B cell (primary cell): ENCODE data around the gene MCHR2. TPM values are rescaled to one million over a fixed set of nuclear protein-coding genes. Genes with fewer than 3 reads are reported as not detected.

Experiments
- ATAC-seq: fragments of 200-7000 bp; cut with Tn5 transposase; one replicate; pipeline ENCODE4 v1.10.0; 2021; ENCODE audit warnings: low read depth, mild to moderate bottlenecking, moderate number of reproducible peaks, moderate library complexity
- CTCF ChIA-PET: fragments of 350-600 bp; sonication (Branson Sonifier 250); formaldehyde crosslinking; loops from one replicate; lab custom pipeline; 2021; ENCODE audit warnings: antibody characterized with exemption, inconsistent platforms; lab: Charles Lee
- POLR2A ChIA-PET: fragments of 350-600 bp; sonication (Branson Sonifier 250); formaldehyde crosslinking; loops from one replicate; lab custom pipeline; 2021; ENCODE audit warnings: antibody characterized with exemption; lab: Charles Lee
- DNase-seq: peaks from one replicate; pipeline ENCODE4 v3.0.0; 2013
- H2AFZ ChIP-seq: 2 replicates; pipeline ENCODE4 v1.6.1; 2012; ENCODE audit warnings: mild to moderate bottlenecking, low read depth, low read length; ENCODE audit not compliant: insufficient read depth, poor library complexity, severe bottlenecking
- H3K27ac ChIP-seq, 2 donors: 1 replicate in 1 of 2; 2 replicates in 1 of 2; pipeline ENCODE4 v1.5.1; 2012 to 2013; ENCODE audit warnings: low read length in 2 of 2, mild to moderate bottlenecking in 2 of 2, moderate library complexity in 1 of 2
- H3K27me3 ChIP-seq, 4 experiments: fragments of 200-600 bp in 1 of 4; sonication (generic) in 1 of 4; replicated peaks in 1 of 4; 1 replicate in 2 of 4; 2 replicates in 2 of 4; pipeline versions ENCODE4 v1.6.1 to v1.7.0; 2013 to 2016; ENCODE audit warnings: low read length in 3 of 4, mild to moderate bottlenecking in 2 of 4, mixed read lengths in 1 of 4, moderate library complexity in 1 of 4; ENCODE audit not compliant: insufficient read depth in 4 of 4, control insufficient read depth in 3 of 4; ENCODE audit errors: control extremely low read depth in 1 of 4
- H3K36me3 ChIP-seq, 2 experiments: replicated peaks in 1 of 2; 1 replicate in 1 of 2; 2 replicates in 1 of 2; pipeline versions ENCODE4 v1.6.1 to v1.7.1; 2013; ENCODE audit warnings: low read length in 1 of 2; ENCODE audit not compliant: insufficient read depth in 2 of 2, control insufficient read depth in 1 of 2; ENCODE audit errors: control extremely low read depth in 1 of 2, extremely low read depth in 1 of 2
- H3K4me1 ChIP-seq, 2 donors: fragments of 200-600 bp in 1 of 2; sonication (generic) in 1 of 2; 1 replicate in 1 of 2; 2 replicates in 1 of 2; pipeline versions ENCODE4 v1.5.1 to v1.6.1; 2013 to 2017; ENCODE audit warnings: low read length in 2 of 2; ENCODE audit not compliant: control insufficient read depth in 2 of 2, insufficient read depth in 2 of 2
- H3K4me2 ChIP-seq: replicated peaks from 2 replicates; pipeline ENCODE3; 2012; ENCODE audit warnings: mild to moderate bottlenecking, low read depth, low read length; ENCODE audit not compliant: poor library complexity, severe bottlenecking
- H3K4me3 ChIP-seq, 5 experiments: fragments of 200-600 bp in 1 of 5; sonication (generic) in 1 of 5; 1 replicate in 3 of 5; 2 replicates in 2 of 5; pipeline versions ENCODE4 v1.5.1 to v1.7.0; 2011 to 2016; ENCODE audit warnings: low read length in 4 of 5, mild to moderate bottlenecking in 4 of 5, low read depth in 2 of 5, control low read depth in 1 of 5, moderate library complexity in 1 of 5; ENCODE audit not compliant: insufficient read depth in 1 of 5; ENCODE audit errors: control extremely low read depth in 1 of 5, extremely low read depth in 1 of 5
- H3K79me2 ChIP-seq: fragments of 200-600 bp; sonication (generic); one replicate; pipeline ENCODE4 v1.6.0; 2016; ENCODE audit warnings: low read length; ENCODE audit not compliant: control insufficient read depth, insufficient read depth
- H3K9ac ChIP-seq: fragments of 200-600 bp; sonication (generic); 2 replicates; pipeline ENCODE4 v1.6.1; 2017; ENCODE audit warnings: mild to moderate bottlenecking, low read length, moderate library complexity
- H3K9me3 ChIP-seq, 3 donors: one replicate each; pipeline versions ENCODE4 v1.6.1 to v1.7.1; 2013; ENCODE audit warnings: low read length in 2 of 3; ENCODE audit not compliant: control insufficient read depth in 2 of 3, insufficient read depth in 1 of 3; ENCODE audit errors: control extremely low read depth in 1 of 3
- H4K20me1 ChIP-seq: 2 replicates; pipeline ENCODE4 v1.6.0; 2012; ENCODE audit warnings: mild to moderate bottlenecking, low read length; ENCODE audit not compliant: insufficient read depth, control insufficient read depth, poor library complexity, severe bottlenecking
- H3K27ac Mint-ChIP-seq: one replicate; pipeline ENCODE4 v1.8.0; 2021; ENCODE audit warnings: mixed read lengths
- H3K27me3 Mint-ChIP-seq: one replicate; pipeline ENCODE4 v1.8.0; 2021; ENCODE audit warnings: mixed read lengths
- H3K4me1 Mint-ChIP-seq: one replicate; pipeline ENCODE4 v1.8.0; 2021; ENCODE audit warnings: mixed read lengths
- H3K4me3 Mint-ChIP-seq: one replicate; pipeline ENCODE4 v1.8.0; 2021; ENCODE audit warnings: mixed read lengths
- H3K9me3 Mint-ChIP-seq: one replicate; pipeline ENCODE4 v1.8.0; 2022; ENCODE audit warnings: mixed read lengths; ENCODE audit not compliant: insufficient read depth
- EZH2 ChIP-seq: IDR thresholded peaks from 2 replicates; pipeline ENCODE4 v1.6.1; 2012; ENCODE audit warnings: borderline replicate concordance, low read depth, mild to moderate bottlenecking, moderate library complexity, low read length; ENCODE audit not compliant: insufficient read depth, poor library complexity, severe bottlenecking
- WGBS: methylation state at CpG from one replicate; pipeline ENCODE4 v1.1.5; 2013; ENCODE audit warnings: missing lambda C conversion rate; ENCODE audit not compliant: insufficient coverage; 5-methylcytosine and 5-hydroxymethylcytosine counted together
- intact Hi-C: fragments of 100-400 bp; cut with micrococcal nuclease; formaldehyde crosslinking; loops from one replicate; pipeline ENCODE4 v1.10.0; 2022
- polyA plus RNA-seq: library from polyadenylated mRNA; depleted of rRNA; stranded (reverse); fragments of >200 nt; gene quantifications from 2 replicates; pipeline ENCODE4 v1.2.3, GENCODE V29; 2012
- total RNA-seq, 2 donors: library from RNA; stranded (reverse); fragments of 120-200 nt in 1 of 2; gene quantifications; 1 replicate in 1 of 2; 2 replicates in 1 of 2; pipeline versions ENCODE4 v1.2.3 to v1.2.4, GENCODE V29; 2013 to 2022
- TF ChIP-seq, protein P1 (sequence below): fragments of 200-600 bp; IDR thresholded peaks from one replicate; pipeline ENCODE4 v1.8.0; 2022; ENCODE audit warnings: antibody characterized with exemption, mild to moderate bottlenecking

MCHR2 gene
- total and polyA plus RNA-seq, 2 donors (not counting 1 experiment from before 2014, with no cell fraction given), result not detected

DNA sequence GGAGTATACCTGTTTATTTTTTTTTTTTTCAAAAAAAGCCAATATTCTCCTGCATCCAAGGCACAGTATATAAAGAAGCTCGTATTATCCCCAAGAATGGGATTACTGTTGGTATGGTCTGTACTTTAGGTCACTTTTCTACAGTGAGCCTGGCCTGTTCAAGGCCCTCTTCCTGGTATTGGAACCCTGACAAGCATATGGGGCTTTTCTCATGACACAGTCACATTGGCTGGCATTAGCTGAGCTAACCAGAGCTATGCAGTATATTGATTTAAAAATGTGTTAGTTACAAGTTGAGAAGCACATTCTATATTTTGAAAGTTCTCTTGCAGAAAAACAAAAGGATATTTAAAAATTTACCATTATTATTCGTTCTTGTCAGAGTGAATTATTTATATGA lies 48.0 kb downstream of the MCHR2 start:
- H3K4me1 Mint-ChIP-seq, result no peaks in the 10 kb centered on the region
- no peak overlapping the region for H3K4me2 ChIP-seq
- H3K4me3 ChIP-seq, result no peak overlapping the region
- H3K27me3 ChIP-seq, result peaks cover 0 to 3% (median 0%) of the 10 kb centered on the region in 4 experiments
- CTCF ChIA-PET, result no interaction called here
- H3K27ac Mint-ChIP-seq, result no peak overlapping the region
- TF ChIP-seq, protein P1, sequence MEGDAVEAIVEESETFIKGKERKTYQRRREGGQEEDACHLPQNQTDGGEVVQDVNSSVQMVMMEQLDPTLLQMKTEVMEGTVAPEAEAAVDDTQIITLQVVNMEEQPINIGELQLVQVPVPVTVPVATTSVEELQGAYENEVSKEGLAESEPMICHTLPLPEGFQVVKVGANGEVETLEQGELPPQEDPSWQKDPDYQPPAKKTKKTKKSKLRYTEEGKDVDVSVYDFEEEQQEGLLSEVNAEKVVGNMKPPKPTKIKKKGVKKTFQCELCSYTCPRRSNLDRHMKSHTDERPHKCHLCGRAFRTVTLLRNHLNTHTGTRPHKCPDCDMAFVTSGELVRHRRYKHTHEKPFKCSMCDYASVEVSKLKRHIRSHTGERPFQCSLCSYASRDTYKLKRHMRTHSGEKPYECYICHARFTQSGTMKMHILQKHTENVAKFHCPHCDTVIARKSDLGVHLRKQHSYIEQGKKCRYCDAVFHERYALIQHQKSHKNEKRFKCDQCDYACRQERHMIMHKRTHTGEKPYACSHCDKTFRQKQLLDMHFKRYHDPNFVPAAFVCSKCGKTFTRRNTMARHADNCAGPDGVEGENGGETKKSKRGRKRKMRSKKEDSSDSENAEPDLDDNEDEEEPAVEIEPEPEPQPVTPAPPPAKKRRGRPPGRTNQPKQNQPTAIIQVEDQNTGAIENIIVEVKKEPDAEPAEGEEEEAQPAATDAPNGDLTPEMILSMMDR, result no peak
- TF ChIP-seq EZH2, result no peak
- H3K27me3 Mint-ChIP-seq, result peaks cover 9% of the 10 kb centered on the region
- H3K9me3 Mint-ChIP-seq, result peaks cover 4% of the 10 kb centered on the region
- H3K9me3 ChIP-seq, result no peaks in the 10 kb centered on the region
- no peak overlapping the region for H3K27ac ChIP-seq
- POLR2A ChIA-PET, result no interaction called here
- H3K79me2 ChIP-seq, result no peaks in the 10 kb centered on the region
- no peak for DNase-seq
- no peak for ATAC-seq
- H3K36me3 ChIP-seq, result no peaks in the 10 kb centered on the region
- intact Hi-C loops, result no loop called here
- no peaks in the 10 kb centered on the region for H3K4me1 ChIP-seq
- no peak overlapping the region for H2AFZ ChIP-seq
- H3K4me3 Mint-ChIP-seq, result no peak overlapping the region
- no peak overlapping the region for H3K9ac ChIP-seq
- WGBS, result no CpG with 5 or more reads among the region's 2 CpGs
- H4K20me1 ChIP-seq, result no peaks in the 10 kb centered on the region

DNA sequence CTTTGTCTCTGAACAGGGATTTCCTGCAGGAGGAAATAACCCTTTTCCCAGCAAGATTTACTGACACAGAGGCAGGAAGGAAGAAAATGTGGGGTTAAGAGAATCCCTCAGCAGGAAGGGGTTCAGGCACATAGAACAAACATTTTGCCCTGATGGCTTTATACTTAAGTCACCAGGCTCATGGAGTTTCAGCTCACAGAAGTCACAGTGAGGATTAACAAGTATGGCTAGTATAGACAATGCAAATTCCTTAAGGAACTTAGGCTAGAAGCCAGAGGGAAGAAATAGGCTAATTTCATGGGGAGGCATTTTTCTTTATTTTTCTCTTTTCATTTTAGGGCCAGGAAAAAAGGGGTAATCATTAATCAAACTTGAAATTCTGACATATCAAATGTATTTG lies 50.2 kb downstream of the MCHR2 start:
- no peak for TF ChIP-seq EZH2
- TF ChIP-seq, protein P1, result no peak
- Histone ChIP-seq H3K27ac (no peak overlapping the region), H3K79me2 (no peaks in the 10 kb centered on the region), H3K4me2 (no peak overlapping the region), H3K36me3 (no peaks in the 10 kb centered on the region), H3K9ac (no peak overlapping the region), H3K4me3 (no peak overlapping the region), H3K27me3 (peaks cover 0 to 3% (median 0%) of the 10 kb centered on the region in 4 experiments), H3K4me1 (no peaks in the 10 kb centered on the region), H4K20me1 (no peaks in the 10 kb centered on the region), H2AFZ (no peak overlapping the region), H3K9me3 (no peaks in the 10 kb centered on the region)
- Mint-ChIP-seq H3K27me3 (peaks cover 5% of the 10 kb centered on the region), H3K4me1 (no peaks in the 10 kb centered on the region), H3K27ac (no peak overlapping the region), H3K4me3 (no peak overlapping the region), H3K9me3 (peaks cover 4% of the 10 kb centered on the region)
- ChIA-PET CTCF (no interaction called here), POLR2A (no interaction called here)
- DNase-seq (no peak), ATAC-seq (no peak)
- intact Hi-C loops, result no loop called here
